H1 (cell line): ENCODE measurements around the gene DGKI. TPM values are rescaled to one million over a fixed set of nuclear protein-coding genes. Genes with fewer than 3 reads are reported as not detected.

Experiments
- CTCF ChIA-PET: fragments of 300-600 bp; sonication (Branson Sonifier 250); formaldehyde crosslinking; loops from one replicate; lab custom pipeline; 2021; ENCODE audit not compliant: partially characterized antibody; lab: Charles Lee
- POLR2A ChIA-PET: fragments of 300-600 bp; sonication (Branson Sonifier 250); formaldehyde crosslinking; loops from one replicate; lab custom pipeline; 2021; ENCODE audit warnings: inconsistent platforms; ENCODE audit not compliant: partially characterized antibody; lab: Charles Lee
- DNase-seq, 2 experiments: peaks; one replicate each; pipeline versions ENCODE4 v3.0.0 to v3.0.0-alpha.2; 2010 to 2022; ENCODE audit warnings: low spot score in 2 of 2, low read depth in 1 of 2, mixed read lengths in 1 of 2
- FAIRE-seq: peaks from 2 replicates; lab custom pipeline; 2011; peaks lifted over from hg19 to GRCh38; lab: Jason Lieb, UNC
- H2AFZ ChIP-seq: 2 replicates; pipeline ENCODE4 v1.8.1; 2012; ENCODE audit warnings: low read length, inconsistent platforms
- H2AK5ac ChIP-seq: 2 replicates; pipeline ENCODE4 v1.6.1; 2013; ENCODE audit warnings: low read depth, low read length
- H2BK120ac ChIP-seq: replicated peaks from 2 replicates; pipeline ENCODE3; 2013; ENCODE audit warnings: low read depth, low read length, inconsistent platforms
- H2BK12ac ChIP-seq: 2 replicates; pipeline ENCODE4 v1.6.1; 2013; ENCODE audit warnings: low read depth, low read length
- H2BK15ac ChIP-seq: 2 replicates; pipeline ENCODE4 v1.6.1; 2013; ENCODE audit warnings: low read length
- H2BK20ac ChIP-seq: 2 replicates; pipeline ENCODE4 v1.6.1; 2013; ENCODE audit warnings: low read length
- H2BK5ac ChIP-seq: 2 replicates; pipeline ENCODE4 v1.6.1; 2013; ENCODE audit warnings: low read depth, low read length
- H3K14ac ChIP-seq: 2 replicates; pipeline ENCODE4 v1.6.1; 2013; ENCODE audit warnings: inconsistent platforms; ENCODE audit not compliant: insufficient read length
- H3K18ac ChIP-seq: 2 replicates; pipeline ENCODE4 v1.6.1; 2013; ENCODE audit warnings: low read length; ENCODE audit errors: extremely low read depth
- H3K23ac ChIP-seq: 2 replicates; pipeline ENCODE4 v1.6.1; 2013; ENCODE audit warnings: inconsistent platforms; ENCODE audit not compliant: insufficient read length
- H3K23me2 ChIP-seq: 2 replicates; pipeline ENCODE4 v1.6.1; 2013; ENCODE audit warnings: low read depth, low read length
- H3K27ac ChIP-seq: 2 replicates; pipeline ENCODE4 v1.6.1; 2011; ENCODE audit warnings: low read depth, low read length, inconsistent platforms
- H3K27me3 ChIP-seq, 4 experiments: replicated peaks in 1 of 4; 1 replicate in 1 of 4; 2 replicates in 3 of 4; pipeline versions ENCODE4 v1.6.1 to v1.8.1; 2011 to 2013; ENCODE audit warnings: low read length in 3 of 4, mild to moderate bottlenecking in 3 of 4, inconsistent platforms in 2 of 4, mixed read lengths in 2 of 4, moderate library complexity in 1 of 4; ENCODE audit not compliant: control insufficient read depth in 3 of 4, insufficient read depth in 3 of 4; ENCODE audit errors: extremely low read depth in 1 of 4
- H3K36me3 ChIP-seq, 4 experiments: 2 replicates each; pipeline versions ENCODE4 v1.6.1 to v1.8.1; 2011 to 2013; ENCODE audit warnings: mild to moderate bottlenecking in 4 of 4, low read length in 3 of 4, moderate library complexity in 2 of 4, control low read depth in 1 of 4, inconsistent platforms in 1 of 4; ENCODE audit not compliant: insufficient read depth in 4 of 4, control insufficient read depth in 2 of 4
- H3K4ac ChIP-seq: replicated peaks from 2 replicates; pipeline ENCODE3; 2013; ENCODE audit warnings: low read length, low read depth, mixed read lengths, inconsistent platforms; ENCODE audit not compliant: insufficient read length
- H3K4me1 ChIP-seq, 4 experiments: replicated peaks in 1 of 4; 1 replicate in 1 of 4; 2 replicates in 3 of 4; pipeline versions ENCODE4 v1.6.1 to v1.8.1; 2011 to 2013; ENCODE audit warnings: low read length in 3 of 4, inconsistent platforms in 2 of 4, mixed read lengths in 1 of 4; ENCODE audit not compliant: insufficient read depth in 4 of 4, control insufficient read depth in 3 of 4
- H3K4me2 ChIP-seq, 2 experiments: 2 replicates each; pipeline versions ENCODE4 v1.6.1 to v1.8.1; 2011 to 2013; ENCODE audit warnings: low read depth in 2 of 2, low read length in 2 of 2, control low read depth in 1 of 2, inconsistent platforms in 1 of 2, mild to moderate bottlenecking in 1 of 2; ENCODE audit not compliant: insufficient read depth in 1 of 2
- H3K4me3 ChIP-seq, 4 experiments: fragments of 200-600, 300-600 bp in 1 of 4; sonication (generic), shearing (Covaris generic), sonication (Bioruptor Twin) in 1 of 4; 2 replicates each; pipeline versions ENCODE4 v1.5.1 to v1.8.1; 2011 to 2016; ENCODE audit warnings: low read length in 4 of 4, low read depth in 3 of 4, control low read depth in 2 of 4, inconsistent platforms in 2 of 4, mild to moderate bottlenecking in 2 of 4, mixed read lengths in 1 of 4, moderate library complexity in 1 of 4; ENCODE audit not compliant: insufficient read depth in 2 of 4; ENCODE audit errors: extremely low read depth in 1 of 4
- H3K56ac ChIP-seq: replicated peaks from 2 replicates; pipeline ENCODE3; 2013; ENCODE audit warnings: low read depth, mild to moderate bottlenecking, mixed read lengths, low read length, inconsistent platforms; ENCODE audit not compliant: insufficient read length
- H3K79me1 ChIP-seq: 2 replicates; pipeline ENCODE4 v1.6.1; 2013; ENCODE audit warnings: low read depth, low read length, control low read depth
- H3K79me2 ChIP-seq, 2 experiments: 2 replicates each; pipeline versions ENCODE4 v1.6.1 to v1.8.1; 2012 to 2013; ENCODE audit warnings: low read length in 2 of 2, mild to moderate bottlenecking in 2 of 2, inconsistent platforms in 1 of 2; ENCODE audit not compliant: insufficient read depth in 2 of 2, control insufficient read depth in 1 of 2
- H3K9ac ChIP-seq, 4 experiments: replicated peaks in 1 of 4; 1 replicate in 1 of 4; 2 replicates in 3 of 4; pipeline versions ENCODE4 v1.6.1 to v1.8.1; 2011 to 2013; ENCODE audit warnings: low read depth in 3 of 4, low read length in 3 of 4, control low read depth in 2 of 4, mild to moderate bottlenecking in 2 of 4, moderate library complexity in 2 of 4, inconsistent platforms in 1 of 4; ENCODE audit errors: extremely low read depth in 1 of 4
- H3K9me3 ChIP-seq, 2 experiments: 2 replicates each; pipeline versions ENCODE4 v1.6.1 to v1.8.1; 2012 to 2013; ENCODE audit warnings: mild to moderate bottlenecking in 2 of 2, moderate library complexity in 2 of 2, control low read depth in 1 of 2, inconsistent platforms in 1 of 2, low read depth in 1 of 2, low read length in 1 of 2, mixed read lengths in 1 of 2; ENCODE audit not compliant: insufficient read depth in 2 of 2
- H4K20me1 ChIP-seq, 2 experiments: replicated peaks in 1 of 2; 2 replicates each; pipeline versions ENCODE3 to v1.8.1; 2011 to 2013; ENCODE audit warnings: inconsistent platforms in 2 of 2, low read length in 2 of 2, mild to moderate bottlenecking in 1 of 2; ENCODE audit not compliant: insufficient read depth in 2 of 2, control insufficient read depth in 1 of 2
- H4K5ac ChIP-seq: 2 replicates; pipeline ENCODE4 v1.6.1; 2013; ENCODE audit warnings: low read length, low read depth, mixed read lengths, inconsistent platforms; ENCODE audit not compliant: insufficient read length
- H4K8ac ChIP-seq: 2 replicates; pipeline ENCODE4 v1.8.0; 2013; ENCODE audit warnings: mild to moderate bottlenecking, moderate library complexity, low read length, inconsistent platforms; ENCODE audit not compliant: insufficient read depth; ENCODE audit errors: extremely low read depth
- H4K91ac ChIP-seq: replicated peaks from 2 replicates; pipeline ENCODE3; 2013; ENCODE audit warnings: low read length, mixed read lengths, inconsistent platforms; ENCODE audit not compliant: insufficient read length
- SP2 ChIP-seq: IDR thresholded peaks from 2 replicates; pipeline ENCODE4 v1.6.1; 2012; ENCODE audit warnings: mild to moderate bottlenecking, low read length, inconsistent platforms
- WGBS, 2 experiments: shearing (Covaris generic) in 1 of 2; methylation state at CpG; one replicate each; pipeline versions ENCODE4 v1.1.6 to v1.1.7; 2013 to 2015; ENCODE audit warnings: low lambda C conversion rate in 2 of 2, mixed read lengths in 2 of 2, inconsistent platforms in 1 of 2, low coverage in 1 of 2, missing lambda C conversion rate in 1 of 2; ENCODE audit not compliant: insufficient replicate concordance in 2 of 2, insufficient coverage in 1 of 2, insufficient read length in 1 of 2; ENCODE audit errors: extremely low coverage in 1 of 2, missing lambda C conversion rate in 1 of 2; 5-methylcytosine and 5-hydroxymethylcytosine counted together
- polyA plus RNA-seq, 7 experiments: library from polyadenylated mRNA; depleted of rRNA in 3 of 7; stranded (reverse) in 5 of 7; unstranded in 2 of 7; fragments of >200 nt in 5 of 7; fragments of 200-250 nt in 2 of 7; gene quantifications; 1 replicate in 5 of 7; 2 replicates in 1 of 7; 4 replicates in 1 of 7; pipeline versions ENCODE4 v1.2.1 to v1.2.3, GENCODE V29; 2011 to 2013; ENCODE audit warnings: missing spikeins in 2 of 7, mixed read lengths in 2 of 7
- total RNA-seq: library from RNA; stranded (reverse); fragmentation: NEBNext Ultra II Directional; extraction: Animal tissue kit (Norgen Biotek cat#: 25700); gene quantifications from 2 replicates; pipeline ENCODE4 v1.2.1, GENCODE V29; 2021
- TF ChIP-seq, protein P1 (sequence below), 3 experiments: IDR thresholded peaks; 1 replicate in 2 of 3; 2 replicates in 1 of 3; pipeline versions ENCODE4 v1.5.1 to v1.6.1; 2011; ENCODE audit warnings: low read length in 3 of 3, mild to moderate bottlenecking in 3 of 3, inconsistent platforms in 2 of 3, low read depth in 1 of 3, moderate library complexity in 1 of 3; ENCODE audit not compliant: insufficient read depth in 1 of 3; ENCODE audit errors: control extremely low read depth in 1 of 3

DGKI gene
- total and polyA plus RNA-seq, 2 of the 8 experiments (the other 6 are each of a cell fraction or from before 2014, with no cell fraction given), result 0.20 to 0.71 TPM

DNA sequence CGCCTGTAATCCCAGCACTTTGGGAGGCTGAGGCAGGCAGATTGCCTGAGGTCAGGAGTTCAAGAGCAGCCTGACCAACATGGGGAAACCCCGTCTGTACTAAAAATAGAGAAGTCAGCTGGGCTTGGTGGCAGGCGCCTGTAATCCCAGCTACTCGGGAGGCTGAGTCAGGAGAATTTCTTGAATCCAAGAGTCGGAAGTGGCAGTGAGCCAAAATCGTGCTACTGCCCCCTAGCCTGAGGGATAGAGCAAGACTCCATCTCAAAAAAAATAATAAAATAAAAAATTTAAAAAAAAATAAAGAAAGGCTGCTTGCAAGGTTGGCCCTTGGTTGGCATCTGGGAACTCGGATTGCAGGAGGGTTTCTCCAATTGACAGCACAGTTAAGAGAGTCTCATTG is 221.6 kb downstream of the DGKI start:
- H3K79me1 ChIP-seq, result no peaks in the 10 kb centered on the region
- H3K36me3 ChIP-seq, result no peaks in the 10 kb centered on the region
- no peak overlapping the region for H2AK5ac ChIP-seq
- no peaks in the 10 kb centered on the region for H4K20me1 ChIP-seq
- H2BK20ac ChIP-seq, result no peak overlapping the region
- no peak overlapping the region for H4K8ac ChIP-seq
- H2BK120ac ChIP-seq, result no peak overlapping the region
- no peak overlapping the region for H3K18ac ChIP-seq
- no peaks in the 10 kb centered on the region; the same call in 1 of the 2 replicates for H3K23me2 ChIP-seq
- H3K4ac ChIP-seq, result no peak overlapping the region
- H2BK15ac ChIP-seq, result no peak overlapping the region
- TF ChIP-seq, protein P1, sequence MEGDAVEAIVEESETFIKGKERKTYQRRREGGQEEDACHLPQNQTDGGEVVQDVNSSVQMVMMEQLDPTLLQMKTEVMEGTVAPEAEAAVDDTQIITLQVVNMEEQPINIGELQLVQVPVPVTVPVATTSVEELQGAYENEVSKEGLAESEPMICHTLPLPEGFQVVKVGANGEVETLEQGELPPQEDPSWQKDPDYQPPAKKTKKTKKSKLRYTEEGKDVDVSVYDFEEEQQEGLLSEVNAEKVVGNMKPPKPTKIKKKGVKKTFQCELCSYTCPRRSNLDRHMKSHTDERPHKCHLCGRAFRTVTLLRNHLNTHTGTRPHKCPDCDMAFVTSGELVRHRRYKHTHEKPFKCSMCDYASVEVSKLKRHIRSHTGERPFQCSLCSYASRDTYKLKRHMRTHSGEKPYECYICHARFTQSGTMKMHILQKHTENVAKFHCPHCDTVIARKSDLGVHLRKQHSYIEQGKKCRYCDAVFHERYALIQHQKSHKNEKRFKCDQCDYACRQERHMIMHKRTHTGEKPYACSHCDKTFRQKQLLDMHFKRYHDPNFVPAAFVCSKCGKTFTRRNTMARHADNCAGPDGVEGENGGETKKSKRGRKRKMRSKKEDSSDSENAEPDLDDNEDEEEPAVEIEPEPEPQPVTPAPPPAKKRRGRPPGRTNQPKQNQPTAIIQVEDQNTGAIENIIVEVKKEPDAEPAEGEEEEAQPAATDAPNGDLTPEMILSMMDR (IDR thresholded peaks at IDR 0.05; ENCODE audit: control extremely low read depth in 1 of 3, insufficient read depth in 1 of 3, low read depth in 1 of 3, low read length in 3 of 3), result 0 out of 4 replicates have a peak, but pooled peaks of 1 of the 3 experiments have one; percentile 2
- TF ChIP-seq SP2, result no peak
- POLR2A ChIA-PET, result no interaction called here
- no peak overlapping the region for H3K56ac ChIP-seq
- H2BK5ac ChIP-seq, result no peak overlapping the region
- no peak overlapping the region for H3K4me2 ChIP-seq
- H3K14ac ChIP-seq, result no peak overlapping the region
- no peaks in the 10 kb centered on the region; a peak in 1 of 7 replicates for H3K4me1 ChIP-seq
- WGBS, 2 experiments, result 97% methylated on average over 7 of the region's 7 CpGs; no CpG with 5 or more reads in 1 of the 2 experiments
- CTCF ChIA-PET, result interaction anchor here (0.7 to 6.6 kb wide), 12 partner anchors 8 to 362 kb away, joined by 3 to 91 read pairs (median 6); no protein-coding TSS in a partner anchor
- no peak overlapping the region for H2AFZ ChIP-seq
- H4K5ac ChIP-seq, result no peak overlapping the region
- FAIRE-seq (no peak), DNase-seq (no peak)
- no peak overlapping the region for H4K91ac ChIP-seq
- H3K27me3 ChIP-seq, result no peaks in the 10 kb centered on the region
- no peak overlapping the region for H3K27ac ChIP-seq
- H3K23ac ChIP-seq, result no peak overlapping the region
- H2BK12ac ChIP-seq, result no peak overlapping the region
- H3K9ac ChIP-seq, result no peak overlapping the region
- H3K9me3 ChIP-seq, result 0 out of 4 replicates have a peak, but pooled peaks cover 0 to 3% of the 10 kb centered on the region in 2 experiments
- no peak overlapping the region for H3K4me3 ChIP-seq
- no peaks in the 10 kb centered on the region for H3K79me2 ChIP-seq
